Frontal cortex (tissue), 4 donors: ENCODE measurements around the gene TBC1D10A. TPM values are rescaled to one million over a fixed set of nuclear protein-coding genes. Genes with fewer than 3 reads are reported as not detected.
A peak's percentile ranks its signal among the peaks of the same experiment; 100 is the strongest.

Experiments
- DNase-seq, 2 donors: peaks; one replicate each; pipeline ENCODE4 v3.0.0; 2012; ENCODE audit warnings: low spot score in 2 of 2
- FAIRE-seq: peaks from 2 replicates; lab custom pipeline; 2012; peaks lifted over from hg19 to GRCh38; lab: Jason Lieb, UNC
- total RNA-seq: library from RNA; depleted of rRNA; stranded (reverse); fragments of >200 nt; gene quantifications from one replicate; pipeline ENCODE4 v1.2.3, GENCODE V29; 2014
- donor health status: control.
- donor health status: control.
- donor health status: control.

Gene TBC1D10A
- total RNA-seq, 1 donor from 2014 or later = 10.6 TPM

DNA sequence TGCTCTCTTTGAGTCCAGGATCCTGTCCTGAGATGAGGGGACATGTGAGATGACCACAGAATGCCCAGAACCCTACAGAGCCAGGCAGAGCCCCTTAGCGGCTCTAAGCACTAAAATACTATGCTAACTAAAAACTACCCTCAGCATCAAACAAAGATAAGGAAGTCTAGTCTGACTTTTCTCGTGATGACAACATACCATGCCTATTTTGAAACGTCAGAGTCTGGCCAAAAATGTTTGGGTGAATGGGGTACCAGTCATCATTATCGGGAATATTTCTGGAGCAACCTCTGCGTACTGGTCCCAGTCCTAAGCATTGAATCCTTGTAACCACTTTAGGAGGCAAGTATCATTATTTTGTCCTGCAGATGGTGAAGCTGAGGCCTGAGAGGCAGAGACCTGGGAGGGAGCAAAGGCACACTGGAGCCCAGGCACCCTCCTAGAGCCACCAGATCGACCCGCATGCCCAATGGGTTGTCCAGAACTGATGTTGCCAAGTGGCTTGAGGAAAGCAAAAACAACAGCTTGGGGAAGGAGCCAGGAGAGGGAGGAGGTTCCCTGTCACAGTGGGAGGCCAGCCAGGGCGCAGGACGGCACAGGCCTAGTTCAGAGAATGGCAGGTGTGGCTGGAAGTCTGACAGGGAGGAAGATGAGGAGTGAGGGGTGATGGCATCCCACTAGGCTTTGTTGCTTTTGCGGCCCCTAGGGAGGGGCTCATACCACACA, 52.9 kb downstream of the TBC1D10A start:
- FAIRE-seq = no peak
- DNase-seq = no peak

DNA sequence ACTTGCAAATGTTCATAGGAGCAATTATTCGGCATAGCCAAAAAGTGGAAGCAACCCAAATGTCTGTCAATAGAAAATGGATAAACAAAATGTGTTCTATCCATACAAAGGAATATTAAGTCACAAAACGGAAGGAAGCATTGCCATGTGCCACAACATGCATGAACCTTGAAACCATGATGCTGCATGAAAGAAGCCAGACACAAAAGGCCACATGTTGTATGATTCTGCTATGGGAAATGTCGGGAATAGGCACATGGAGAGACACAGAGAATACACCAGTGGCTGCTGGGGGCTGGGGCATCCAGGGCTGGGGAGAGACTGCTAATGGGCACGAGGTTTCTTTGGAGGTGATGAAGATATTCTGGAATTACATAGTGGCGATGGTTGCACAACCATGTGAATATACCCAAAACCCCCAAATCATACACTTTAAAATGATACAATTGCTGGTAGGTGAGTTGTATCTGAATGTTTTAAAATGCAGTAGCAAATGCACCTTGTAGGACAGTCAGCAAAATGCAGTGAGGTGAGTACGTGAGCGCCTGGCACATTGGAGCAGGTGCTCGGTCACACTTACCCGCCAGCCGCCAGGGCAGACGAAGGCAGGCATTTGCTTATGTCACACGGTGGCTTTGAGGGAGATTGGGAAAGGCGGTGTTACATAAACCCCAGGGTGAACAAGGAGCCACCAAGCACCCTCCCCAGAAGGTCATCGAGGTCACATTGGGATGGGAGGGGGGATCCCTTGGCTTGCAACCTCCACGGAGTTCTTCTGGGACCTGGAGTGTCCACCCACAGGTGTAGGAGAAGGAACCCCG, 53.8 kb downstream of the TBC1D10A start:
- no peak for FAIRE-seq

DNA sequence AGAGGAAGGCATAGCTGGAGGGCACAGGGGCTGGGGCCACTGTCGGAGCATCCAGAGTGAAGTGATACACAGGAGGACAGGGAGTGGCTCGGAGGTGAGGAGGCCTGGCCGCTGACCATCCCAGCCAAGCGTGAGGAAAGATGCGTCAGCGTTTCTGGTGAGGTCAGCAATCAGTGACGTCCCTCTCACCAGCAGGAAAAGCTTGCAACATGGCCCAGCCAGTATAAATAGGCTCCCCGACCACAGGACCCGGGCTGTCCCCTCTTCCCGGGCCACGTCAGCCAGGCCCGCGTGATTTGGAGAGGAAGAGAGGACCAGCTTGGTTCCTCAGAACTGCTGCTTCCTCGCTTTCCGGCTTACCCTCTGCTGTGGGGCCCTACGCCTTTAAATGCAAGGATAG, 55.9 kb downstream of the TBC1D10A start:
- FAIRE-seq (no peak), DNase-seq (no peak)

More for the DNA sequence above, 53.8 kb downstream of the TBC1D10A start:
- no peak for DNase-seq

DNA sequence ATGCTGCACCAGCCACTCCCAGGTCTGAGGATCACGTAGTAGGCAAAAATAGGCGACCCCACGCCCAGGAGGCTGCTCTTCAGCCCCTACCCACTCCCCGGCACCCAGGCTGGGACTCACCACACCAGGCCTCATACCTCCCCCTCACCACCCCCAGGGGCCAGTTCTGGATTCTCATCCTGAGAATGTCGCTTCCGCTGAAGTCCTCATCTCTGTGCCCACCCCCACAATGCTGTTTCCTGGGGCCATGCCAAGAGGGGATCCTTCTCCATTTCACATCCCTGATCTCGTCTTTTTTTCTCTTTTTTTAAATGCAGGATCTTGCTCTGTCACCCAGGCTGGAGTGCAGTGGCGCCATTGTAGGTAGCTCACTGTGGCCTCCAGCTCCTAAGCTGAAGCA, 58.4 kb downstream of the TBC1D10A start:
- DNase-seq = no peak
- no peak for FAIRE-seq

DNA sequence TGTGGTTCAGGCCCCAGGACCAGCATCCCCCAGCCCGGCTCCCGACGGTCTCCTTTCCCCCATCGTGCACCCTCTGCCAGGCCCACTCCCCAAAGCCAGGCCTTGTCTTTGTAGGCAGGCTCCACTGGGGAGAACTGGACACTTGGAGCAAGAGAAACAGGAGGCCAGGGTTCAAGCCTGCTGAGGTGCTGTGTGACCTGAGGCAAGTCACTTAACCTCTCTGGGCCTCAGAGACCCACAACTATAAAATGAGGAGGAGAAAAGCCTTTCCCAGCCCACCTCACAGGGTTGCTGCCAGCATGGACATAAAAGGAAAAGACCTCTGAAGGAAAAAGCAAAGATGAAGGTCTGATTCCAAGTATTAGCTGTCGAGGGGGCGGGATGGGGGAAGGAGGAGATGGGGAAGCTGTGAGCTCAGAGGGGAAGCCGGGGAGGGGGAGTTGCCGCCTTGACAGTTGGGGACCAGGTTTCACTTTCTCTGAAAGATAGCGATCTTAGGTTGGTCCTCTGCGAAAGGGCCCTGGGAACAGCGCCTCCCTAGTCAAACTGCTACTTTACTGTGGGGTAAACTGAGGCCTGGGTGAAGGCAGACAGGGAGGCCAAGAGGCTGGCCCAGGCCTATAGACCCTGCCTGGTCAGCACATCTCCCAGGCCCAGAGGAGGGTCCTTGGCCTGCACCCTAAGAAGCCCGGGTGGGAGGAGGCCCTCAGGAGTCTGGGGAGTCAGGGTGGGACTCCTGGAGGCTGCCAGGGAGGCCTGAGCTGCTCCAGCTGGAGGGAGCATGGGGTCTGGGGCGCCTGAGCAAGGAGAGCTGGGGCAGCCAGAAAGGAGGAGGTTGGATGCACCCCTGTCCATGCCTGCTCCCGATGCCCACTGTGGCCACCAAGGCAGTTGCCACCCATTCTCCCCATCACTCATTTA, 59.1 kb downstream of the TBC1D10A start:
- DNase-seq (no peak), FAIRE-seq (no peak)

DNA sequence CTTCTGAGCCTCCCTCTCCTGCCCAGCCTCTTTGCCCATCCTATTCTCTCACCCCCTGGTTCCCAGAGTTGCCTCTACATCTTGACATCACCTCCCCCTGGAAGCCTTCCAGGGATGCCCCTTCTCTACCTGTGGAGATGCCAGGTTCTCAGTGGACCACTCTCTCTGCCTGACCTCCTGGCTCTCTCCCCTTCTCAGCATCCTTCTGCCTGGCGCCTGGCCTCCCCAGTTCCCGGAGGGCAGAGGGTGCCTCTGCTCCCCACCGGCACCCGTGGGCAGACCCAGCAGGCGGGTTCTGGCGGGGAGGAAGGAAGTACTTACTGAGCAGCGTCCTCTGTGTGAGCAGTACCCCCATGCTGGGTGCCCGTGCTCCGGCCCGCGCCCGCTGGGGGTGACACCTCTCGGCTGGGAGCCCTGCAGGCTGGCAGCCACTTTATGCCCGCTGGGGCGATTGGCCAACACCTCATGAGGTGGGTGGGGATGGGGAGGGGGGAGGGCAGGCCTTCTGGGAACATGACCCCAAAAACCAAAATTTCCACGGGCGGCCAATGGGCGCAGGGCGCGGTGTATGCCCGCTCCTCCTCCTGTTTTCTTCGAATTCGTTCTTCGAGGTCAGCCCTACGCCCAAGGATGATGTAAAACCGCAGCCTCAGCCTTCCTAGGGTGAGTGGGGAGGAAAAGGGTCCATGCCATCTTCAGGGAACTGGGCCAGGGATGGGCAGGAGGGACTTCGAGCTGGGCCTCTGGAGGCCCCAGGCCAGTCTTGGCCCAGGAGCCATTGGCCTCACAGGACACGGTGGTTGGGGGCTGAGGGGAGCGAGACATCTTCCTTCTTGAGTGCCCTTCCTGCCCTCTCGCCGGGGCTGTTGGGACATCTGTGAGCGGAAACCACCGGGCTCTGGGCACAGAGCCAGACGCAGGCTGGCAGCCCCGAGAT, 60.0 kb downstream of the TBC1D10A start, which contains the start of gene OSM:
OSM (minus strand) TSS at position 407 of the 937 bp plus-strand sequence; CDS start at position 355, 52 bp downstream.
- no peak for DNase-seq
- FAIRE-seq = no peak

DNA sequence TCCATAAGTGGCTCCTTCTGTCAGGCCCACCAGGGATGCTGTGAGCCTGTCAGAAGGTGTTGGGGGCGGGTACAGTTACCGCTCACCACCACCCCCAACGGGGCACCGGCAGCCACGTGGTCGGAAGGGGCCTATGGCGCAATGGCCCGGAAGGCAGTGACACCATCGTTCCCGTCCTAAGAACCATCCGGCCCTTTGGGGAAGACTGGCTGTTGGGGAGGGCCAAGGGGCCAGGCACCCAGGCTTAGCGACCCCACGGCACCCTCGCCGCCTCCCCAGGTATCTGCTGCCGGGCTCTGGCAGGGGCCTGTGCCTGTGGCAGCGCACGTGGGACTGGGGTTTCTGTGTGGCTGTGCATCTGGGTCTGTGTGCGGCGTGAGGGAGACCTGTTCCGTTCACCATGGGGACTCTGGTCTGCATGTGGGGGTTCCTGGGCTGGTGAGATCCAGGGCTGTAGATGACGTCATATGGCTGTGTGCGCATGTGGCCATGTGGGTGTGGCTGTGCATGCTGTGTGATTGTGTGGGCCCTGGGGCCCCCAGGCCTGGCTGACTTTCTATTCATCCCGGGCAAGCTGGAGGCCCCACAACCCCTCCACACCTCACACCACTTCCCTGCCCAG, 60.8 kb downstream of the TBC1D10A start:
- FAIRE-seq = no peak
- no peak for DNase-seq

DNA sequence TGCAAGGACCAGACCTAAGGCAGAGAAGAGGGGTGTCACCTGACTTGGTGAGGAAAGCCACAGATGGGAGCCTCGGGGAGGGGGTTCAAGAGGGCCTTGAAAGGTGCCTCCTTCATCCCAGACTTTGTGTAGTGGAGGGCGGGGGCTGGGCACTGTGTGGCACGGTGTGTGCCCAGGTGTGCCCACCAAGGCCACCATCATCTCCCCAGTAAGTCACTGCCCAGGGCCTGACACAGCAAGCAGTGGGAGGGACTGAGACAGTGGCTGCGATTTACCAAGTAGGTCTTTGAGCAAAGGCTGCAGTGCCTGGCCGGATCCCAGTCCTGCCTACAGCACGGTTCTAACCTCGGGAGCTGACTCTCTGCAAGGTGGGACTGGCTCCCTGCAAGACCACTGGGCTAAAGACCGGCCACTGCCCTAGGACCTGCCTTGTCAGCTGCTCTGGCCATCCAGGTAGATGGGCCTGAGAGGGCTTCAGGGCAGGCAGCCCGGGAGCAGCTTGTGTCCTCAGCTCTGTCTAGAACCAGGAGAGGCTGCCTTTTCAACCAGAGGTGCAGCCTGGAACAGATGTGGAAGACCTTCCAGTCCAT, 61.5 kb downstream of the TBC1D10A start:
- FAIRE-seq (no peak), DNase-seq (no peak)

DNA sequence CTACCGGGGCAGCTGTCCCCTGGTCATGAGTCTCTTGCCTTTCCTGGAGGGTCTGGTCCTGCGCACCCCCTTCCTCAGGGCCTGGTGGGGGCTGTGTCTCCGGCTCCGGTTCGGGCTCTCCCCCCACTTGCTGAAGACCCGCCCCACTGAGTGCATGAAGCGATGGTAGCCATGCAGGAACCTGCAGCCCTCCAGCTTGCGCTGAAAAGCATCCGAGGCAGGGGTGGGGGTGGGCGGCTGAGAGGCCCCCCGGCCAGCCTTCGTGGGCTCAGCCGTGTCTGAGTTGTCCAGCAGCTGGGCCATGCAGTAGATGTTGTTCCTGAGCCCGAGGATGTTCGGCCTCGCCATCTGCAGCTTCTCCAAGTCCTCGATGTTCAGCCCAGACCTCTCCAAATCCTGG, 62.9 kb downstream of the TBC1D10A start:
- DNase-seq = no peak
- no peak for FAIRE-seq

DNA sequence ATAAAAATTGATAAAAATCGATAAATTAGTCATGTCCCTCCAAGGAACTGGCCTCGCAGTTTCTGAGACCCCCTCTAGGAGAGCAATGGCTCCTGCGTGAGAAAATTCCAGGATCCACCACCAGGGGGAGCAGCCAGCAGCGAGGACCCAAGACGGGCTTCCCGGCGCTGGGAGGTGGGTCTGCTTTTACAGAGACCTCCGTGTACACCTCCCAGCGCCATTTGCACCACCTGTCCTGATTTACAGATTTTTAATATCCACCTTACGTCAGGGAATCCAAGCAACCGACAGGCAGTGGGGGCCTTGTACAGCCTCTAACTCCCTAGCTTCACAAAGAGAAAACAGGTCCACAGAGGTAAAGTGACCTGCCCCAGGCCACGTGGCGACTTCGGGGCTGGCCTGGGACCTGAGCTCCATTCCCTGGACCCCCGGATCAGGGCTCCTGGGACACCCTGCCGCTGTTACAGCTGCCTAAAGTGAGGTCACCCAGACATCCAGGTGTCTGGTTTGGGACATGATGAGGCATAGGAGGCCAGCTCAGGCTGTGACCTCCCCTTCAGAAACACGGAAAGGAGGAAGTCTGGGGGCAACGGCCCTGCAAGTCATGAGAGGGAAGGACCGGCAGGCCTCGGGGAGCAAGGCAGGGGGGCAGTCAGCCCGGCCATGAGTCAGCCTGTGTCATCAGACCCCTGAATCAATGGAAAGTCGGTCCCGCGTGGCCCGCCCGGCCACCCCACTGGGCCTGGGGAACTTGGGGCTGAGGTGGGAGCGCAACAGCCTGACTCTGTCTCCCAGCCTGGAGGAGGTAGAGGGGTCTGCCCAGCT, 63.6 kb downstream of the TBC1D10A start:
- DNase-seq (peak; percentile 68 to 79), FAIRE-seq (no peak)

DNA sequence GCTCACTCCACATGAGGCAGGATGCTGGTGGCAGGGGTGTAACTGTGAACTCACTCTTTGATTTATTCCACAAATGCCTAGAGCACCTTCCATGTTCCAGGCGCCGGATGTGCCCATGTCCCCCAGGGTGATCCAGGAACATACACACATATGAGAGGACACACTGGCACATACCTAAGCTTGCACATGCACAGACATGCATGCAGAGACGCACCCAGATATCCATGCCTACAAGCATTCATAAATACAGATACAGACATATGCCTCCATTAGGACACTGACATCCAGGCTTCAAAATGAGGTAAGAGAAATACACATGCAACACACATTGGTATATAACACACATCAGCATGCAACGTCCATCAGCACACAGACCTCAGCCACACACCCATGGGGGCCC, 64.6 kb downstream of the TBC1D10A start:
- no peak for FAIRE-seq
- no peak for DNase-seq

DNA sequence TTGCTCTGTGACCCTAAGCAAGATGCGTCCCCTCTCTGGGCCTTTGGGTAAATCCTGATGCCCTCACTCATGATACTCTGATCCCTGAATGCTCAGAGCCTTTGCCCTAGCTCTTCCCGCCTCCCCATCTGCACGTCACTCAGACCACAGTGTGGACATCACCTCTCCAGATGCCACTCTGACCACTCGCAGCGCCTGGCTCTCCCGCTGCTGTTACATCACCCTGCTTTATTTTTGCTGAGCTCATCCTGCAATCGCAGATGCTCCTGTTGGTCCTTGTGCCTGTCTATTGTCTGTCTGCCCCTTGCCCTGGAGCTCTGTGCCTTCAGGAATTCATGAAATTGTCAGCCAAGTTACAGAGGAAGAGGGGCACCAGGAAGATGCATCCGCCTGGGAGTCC, 65.6 kb downstream of the TBC1D10A start:
- DNase-seq = no peak
- FAIRE-seq = no peak

DNA sequence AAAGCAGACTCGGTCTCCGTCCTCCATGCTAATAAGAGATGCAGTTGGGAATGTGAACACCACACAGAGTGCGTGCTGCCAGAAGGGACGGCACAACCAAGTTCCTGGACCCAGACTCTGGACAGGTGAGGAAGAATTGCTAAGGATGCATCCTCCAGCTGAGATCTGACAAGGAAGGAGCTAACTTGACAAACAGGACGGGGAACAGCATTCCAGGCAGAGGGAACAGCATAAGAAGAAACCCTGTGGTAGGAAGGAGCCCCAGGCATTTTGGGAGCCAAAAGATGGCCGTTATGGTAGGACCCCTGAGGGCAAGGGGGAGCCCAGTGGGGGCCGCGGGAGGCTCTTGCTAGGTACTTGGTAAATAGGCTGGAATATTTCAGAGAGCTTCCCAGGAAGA, 66.1 kb downstream of the TBC1D10A start:
- FAIRE-seq = no peak
- DNase-seq = no peak

DNA sequence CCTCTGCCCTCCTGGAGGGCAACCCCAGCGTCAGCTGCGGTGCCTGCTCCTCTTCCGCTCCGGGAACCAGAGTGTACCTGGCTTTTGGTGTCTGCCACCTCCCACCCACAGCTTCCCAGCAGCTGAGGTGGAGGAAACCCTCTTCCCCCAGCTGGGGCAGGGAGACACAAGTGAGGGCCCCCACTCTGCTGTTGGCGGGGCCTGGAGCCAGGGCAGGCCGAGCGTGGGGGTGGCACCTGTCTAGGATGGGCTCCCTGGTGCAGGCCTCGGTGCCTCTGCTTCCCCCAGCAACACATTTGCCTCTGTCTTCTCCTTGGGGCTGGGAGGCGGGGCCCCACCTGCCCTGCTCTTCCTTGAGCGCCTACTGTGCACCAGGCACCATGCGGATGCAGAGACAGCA, 66.5 kb downstream of the TBC1D10A start:
- no peak for DNase-seq
- no peak for FAIRE-seq

DNA sequence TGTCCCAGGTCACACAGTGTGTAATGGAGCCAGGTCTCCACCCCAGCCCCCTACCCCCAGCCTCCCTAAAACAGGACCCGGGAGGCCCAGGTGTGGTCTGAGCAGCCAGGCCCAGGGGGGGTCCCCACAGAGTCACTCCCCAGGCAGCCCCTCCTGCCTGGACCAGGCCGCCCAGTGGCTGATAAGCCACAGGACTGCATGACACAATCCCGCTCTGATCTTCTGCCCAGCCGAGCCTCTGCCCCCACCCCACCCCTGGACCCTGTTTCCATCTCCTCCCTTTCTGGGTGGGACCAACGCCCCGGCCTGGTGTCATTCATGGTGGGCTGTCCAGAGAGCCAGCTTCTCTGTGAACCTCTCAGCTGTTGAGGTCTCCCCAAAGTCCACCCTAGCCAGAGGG, 72.4 kb downstream of the TBC1D10A start:
- no peak for FAIRE-seq

DNA sequence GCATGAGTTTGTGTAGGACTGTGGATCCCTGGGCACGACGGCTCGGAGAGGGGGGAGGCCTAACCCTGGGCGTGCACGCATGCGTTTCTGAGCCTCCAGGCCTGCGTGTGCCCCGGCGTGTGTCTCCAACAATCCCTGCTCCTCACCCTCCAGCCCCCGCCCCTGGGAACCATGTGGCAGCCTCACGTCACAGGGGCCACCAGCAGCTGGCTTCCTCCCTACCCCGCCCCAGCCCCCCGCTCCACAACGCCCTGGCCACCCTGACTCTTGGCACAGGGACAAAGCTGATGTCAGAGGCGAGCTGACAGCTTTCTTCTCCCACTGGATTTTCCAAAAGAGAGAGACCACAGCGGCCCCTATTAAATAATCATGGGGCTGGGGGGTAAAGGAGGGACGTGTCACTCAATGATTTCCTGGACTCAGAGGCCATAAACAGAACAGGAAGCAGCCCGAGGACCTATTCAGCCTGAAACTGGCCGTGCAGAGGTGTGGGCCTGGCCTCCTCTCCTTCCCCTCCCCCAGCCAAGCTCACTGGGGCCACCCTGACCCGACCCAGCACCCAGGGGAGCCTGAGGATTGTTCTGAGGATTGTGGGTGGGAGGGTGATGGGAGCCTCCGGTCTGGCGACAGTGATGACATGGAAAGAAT, 73.4 kb downstream of the TBC1D10A start:
- FAIRE-seq = no peak
- peak; percentile 78 to 80 for DNase-seq

More for the DNA sequence above, 72.4 kb downstream of the TBC1D10A start:
- DNase-seq = no peak
